SU-DHL-6 (cell line): ENCODE measurements around the gene CHCHD3.

Experiments used
- EZH2phosphoT487 ChIP-seq: fragments of 200-600 bp; sonication (generic), shearing (Covaris generic); conservative IDR thresholded peaks from 2 replicates; pipeline ENCODE4 v1.6.1; 2018; ENCODE audit warnings: mild to moderate bottlenecking, antibody characterized with exemption, low read length, moderate library complexity, mixed read lengths
- TF ChIP-seq, protein P1 (sequence below): fragments of 200-600 bp; sonication (generic); IDR thresholded peaks from one replicate; pipeline ENCODE4 v1.5.1; 2017; ENCODE audit warnings: antibody characterized with exemption, mild to moderate bottlenecking, low read length, moderate library complexity; ENCODE audit not compliant: insufficient read depth, poor library complexity, severe bottlenecking

DNA sequence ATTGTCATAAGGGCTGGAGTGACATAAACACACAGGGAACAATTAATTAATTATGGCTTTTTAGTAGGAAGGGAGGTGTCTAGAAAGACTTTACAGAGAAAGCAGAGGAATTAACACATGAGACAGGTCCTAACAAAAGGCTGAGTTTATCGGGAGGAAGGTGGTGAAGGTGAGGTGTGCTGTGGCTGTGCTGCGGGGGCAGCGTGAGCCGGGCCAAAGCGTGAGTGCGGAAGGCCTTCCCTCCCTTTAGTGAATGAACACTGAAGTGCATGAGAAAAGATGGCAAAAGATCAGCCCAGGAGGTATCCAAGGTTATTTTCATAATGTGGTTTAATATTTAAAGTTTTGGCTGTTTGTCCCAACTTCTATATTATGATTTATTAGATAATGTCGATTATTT is 262.2 kb downstream of the CHCHD3 start:
- TF ChIP-seq, protein P1, sequence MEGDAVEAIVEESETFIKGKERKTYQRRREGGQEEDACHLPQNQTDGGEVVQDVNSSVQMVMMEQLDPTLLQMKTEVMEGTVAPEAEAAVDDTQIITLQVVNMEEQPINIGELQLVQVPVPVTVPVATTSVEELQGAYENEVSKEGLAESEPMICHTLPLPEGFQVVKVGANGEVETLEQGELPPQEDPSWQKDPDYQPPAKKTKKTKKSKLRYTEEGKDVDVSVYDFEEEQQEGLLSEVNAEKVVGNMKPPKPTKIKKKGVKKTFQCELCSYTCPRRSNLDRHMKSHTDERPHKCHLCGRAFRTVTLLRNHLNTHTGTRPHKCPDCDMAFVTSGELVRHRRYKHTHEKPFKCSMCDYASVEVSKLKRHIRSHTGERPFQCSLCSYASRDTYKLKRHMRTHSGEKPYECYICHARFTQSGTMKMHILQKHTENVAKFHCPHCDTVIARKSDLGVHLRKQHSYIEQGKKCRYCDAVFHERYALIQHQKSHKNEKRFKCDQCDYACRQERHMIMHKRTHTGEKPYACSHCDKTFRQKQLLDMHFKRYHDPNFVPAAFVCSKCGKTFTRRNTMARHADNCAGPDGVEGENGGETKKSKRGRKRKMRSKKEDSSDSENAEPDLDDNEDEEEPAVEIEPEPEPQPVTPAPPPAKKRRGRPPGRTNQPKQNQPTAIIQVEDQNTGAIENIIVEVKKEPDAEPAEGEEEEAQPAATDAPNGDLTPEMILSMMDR: no peak
- no peak for TF ChIP-seq EZH2phosphoT487
